Measurements from ENCODE around the gene TELO2.

Gene TELO2

GRCh38 chr16:1469693-1470201 is 23.4 kb upstream of the TELO2 start:
- TF ChIP-seq, protein P1, sequence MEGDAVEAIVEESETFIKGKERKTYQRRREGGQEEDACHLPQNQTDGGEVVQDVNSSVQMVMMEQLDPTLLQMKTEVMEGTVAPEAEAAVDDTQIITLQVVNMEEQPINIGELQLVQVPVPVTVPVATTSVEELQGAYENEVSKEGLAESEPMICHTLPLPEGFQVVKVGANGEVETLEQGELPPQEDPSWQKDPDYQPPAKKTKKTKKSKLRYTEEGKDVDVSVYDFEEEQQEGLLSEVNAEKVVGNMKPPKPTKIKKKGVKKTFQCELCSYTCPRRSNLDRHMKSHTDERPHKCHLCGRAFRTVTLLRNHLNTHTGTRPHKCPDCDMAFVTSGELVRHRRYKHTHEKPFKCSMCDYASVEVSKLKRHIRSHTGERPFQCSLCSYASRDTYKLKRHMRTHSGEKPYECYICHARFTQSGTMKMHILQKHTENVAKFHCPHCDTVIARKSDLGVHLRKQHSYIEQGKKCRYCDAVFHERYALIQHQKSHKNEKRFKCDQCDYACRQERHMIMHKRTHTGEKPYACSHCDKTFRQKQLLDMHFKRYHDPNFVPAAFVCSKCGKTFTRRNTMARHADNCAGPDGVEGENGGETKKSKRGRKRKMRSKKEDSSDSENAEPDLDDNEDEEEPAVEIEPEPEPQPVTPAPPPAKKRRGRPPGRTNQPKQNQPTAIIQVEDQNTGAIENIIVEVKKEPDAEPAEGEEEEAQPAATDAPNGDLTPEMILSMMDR (conservative IDR thresholded peaks at IDR 0.05; ENCODE audit: low read length), result no peak
- no peak for DNase-seq (ENCODE audit: low read depth)
- no peak overlapping the region for H3K4me3 ChIP-seq (ENCODE audit: low read length)

DNA sequence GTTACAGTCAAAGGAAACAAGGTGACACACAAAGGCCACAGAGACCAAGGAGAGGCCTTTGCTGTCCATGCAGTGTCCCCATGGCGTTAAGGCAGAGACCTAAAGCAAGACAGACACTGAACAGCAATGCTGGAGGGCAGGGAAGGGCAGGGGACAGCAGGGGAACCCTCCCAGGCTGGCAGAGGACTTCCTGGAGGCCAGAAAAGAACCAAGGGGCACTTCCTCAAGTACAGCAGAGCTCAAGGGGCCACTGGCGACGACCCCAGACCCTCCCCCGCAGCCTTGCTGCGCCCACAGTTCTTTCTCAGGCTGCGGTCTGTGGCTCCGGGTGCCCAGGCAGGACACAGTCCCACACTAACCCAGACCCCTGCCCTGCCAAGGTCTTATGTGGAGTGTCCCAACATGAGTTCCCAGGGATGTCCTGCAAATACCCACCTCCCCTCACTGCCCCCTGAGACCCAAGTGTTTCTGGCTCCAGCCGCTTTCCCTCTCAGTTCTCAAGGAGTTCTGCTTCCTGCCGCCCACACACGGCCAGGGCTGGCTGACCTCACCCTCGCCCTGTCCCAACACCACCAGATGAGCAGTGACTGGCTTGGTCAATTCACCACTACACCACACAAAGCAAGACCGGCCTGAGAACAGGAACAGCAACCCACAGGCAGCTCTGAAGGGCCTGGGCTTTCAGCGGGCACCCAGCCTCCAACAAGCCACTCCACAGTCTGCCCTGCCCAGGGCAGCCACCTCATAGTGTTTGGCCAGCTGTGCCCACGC is 22.5 kb upstream of the TELO2 start:
- TF ChIP-seq, protein P1 (conservative IDR thresholded peaks at IDR 0.05; ENCODE audit: low read length), result no peak
- DNase-seq (ENCODE audit: low read depth), result peak; percentile 22
- no peak overlapping the region for H3K4me3 ChIP-seq (ENCODE audit: low read length)

DNA sequence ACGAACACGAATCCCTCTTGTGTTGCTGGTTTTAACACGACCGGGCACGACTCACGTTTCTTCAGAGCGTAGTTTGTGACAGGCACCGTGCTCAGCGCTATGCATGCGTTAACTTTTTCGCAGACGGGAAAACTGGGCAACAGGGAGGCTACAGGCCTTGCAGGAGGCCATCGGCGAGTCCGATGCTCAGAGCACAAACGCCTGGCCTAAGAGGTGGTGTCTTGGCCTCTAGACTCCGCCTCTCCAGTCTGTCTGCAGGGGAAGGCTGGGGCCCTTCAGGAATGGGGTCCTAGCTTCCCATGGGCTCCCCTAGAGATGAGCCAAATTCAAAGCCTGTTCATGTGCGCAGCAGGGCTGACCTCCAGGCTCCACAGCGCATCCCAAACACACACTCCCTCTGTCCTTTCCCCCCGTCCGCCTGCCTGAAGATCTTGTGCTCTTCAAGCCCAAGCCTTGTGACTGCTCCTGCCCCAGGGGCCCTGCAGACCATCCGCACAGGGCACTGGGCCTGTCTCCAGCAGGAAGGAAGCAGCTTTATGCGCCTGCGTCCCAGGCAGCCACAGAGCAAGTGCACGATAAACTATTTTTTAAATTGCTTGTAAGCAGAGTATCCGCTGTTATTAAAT is 21.5 kb upstream of the TELO2 start:
- TF ChIP-seq, protein P1 (conservative IDR thresholded peaks at IDR 0.05; ENCODE audit: low read length), result no peak
- H3K4me3 ChIP-seq (ENCODE audit: low read length), result no peak overlapping the region
- no peak for DNase-seq (ENCODE audit: low read depth)

GRCh38 chr16:1472974-1473373 is 20.2 kb upstream of the TELO2 start:
- no peak for DNase-seq (ENCODE audit: low read depth)
- no peak overlapping the region for H3K4me3 ChIP-seq (ENCODE audit: low read length)

GRCh38 chr16:1474082-1474795 is 18.9 kb upstream of the TELO2 start:
- H3K4me3 ChIP-seq (ENCODE audit: low read length), result peak overlapping the region; percentile 63
- peak; percentile 29 for DNase-seq (ENCODE audit: low read depth)
- TF ChIP-seq, protein P1 (conservative IDR thresholded peaks at IDR 0.05; ENCODE audit: low read length), result no peak

More at GRCh38 chr16:1472974-1473373, 20.2 kb upstream of the TELO2 start:
- TF ChIP-seq, protein P1 (conservative IDR thresholded peaks at IDR 0.05; ENCODE audit: low read length), result no peak

- peak within 1 kb of the TSS; percentile 63 for H3K4me3 ChIP-seq (ENCODE audit: low read length)
- TF ChIP-seq, protein P1 (conservative IDR thresholded peaks at IDR 0.05; ENCODE audit: low read length), result no peak
- peak; percentile 84 for DNase-seq (ENCODE audit: low read depth)
Measured at GRCh38 chr16:1474796-1475551, 18.2 kb upstream of the TELO2 start, which contains the start of gene CLCN7. Gene CLCN7, minus strand, starts transcription at chr16:1475028. Its CDS starts 54 bp downstream, at chr16:1474974.
